GM23338 (cell line): ENCODE results near the gene ARHGEF10L. TPM values are rescaled to one million over a fixed set of nuclear protein-coding genes. Genes with fewer than 3 reads are reported as not detected.

Experiments used
- ATAC-seq: fragments of 200-7000 bp; cut with Tn5 transposase; 3 replicates; pipeline ENCODE4 v1.9.1; 2020
- DNase-seq: peaks from one replicate; pipeline ENCODE4 v3.0.0-alpha.2; 2015; ENCODE audit warnings: low spot score
- H2AFZ ChIP-seq: fragments of 200-600 bp; sonication (generic); 2 replicates; pipeline ENCODE4 v1.8.0; 2016; ENCODE audit warnings: antibody characterized with exemption, mild to moderate bottlenecking, moderate library complexity
- H3F3A ChIP-seq: fragments of 200-600 bp; sonication (generic); replicated peaks from 2 replicates; pipeline ENCODE4 v1.8.0; 2017; ENCODE audit warnings: antibody characterized with exemption, mixed run types, low read depth
- H3K27ac ChIP-seq: fragments of 200-600 bp; sonication (generic); 2 replicates; pipeline ENCODE4 v1.6.1; 2016; ENCODE audit warnings: low read depth
- H3K27me3 ChIP-seq: fragments of 200-600 bp; sonication (generic); 2 replicates; pipeline ENCODE4 v1.8.0; 2016; ENCODE audit warnings: mild to moderate bottlenecking, mixed run types, moderate library complexity; ENCODE audit not compliant: insufficient read depth
- H3K36me3 ChIP-seq: fragments of 200-600 bp; sonication (generic); 2 replicates; pipeline ENCODE4 v1.8.0; 2016; ENCODE audit warnings: mild to moderate bottlenecking; ENCODE audit not compliant: insufficient read depth
- H3K4me1 ChIP-seq: fragments of 200-600 bp; sonication (generic); 2 replicates; pipeline ENCODE4 v1.8.0; 2016; ENCODE audit warnings: mild to moderate bottlenecking, moderate library complexity; ENCODE audit not compliant: insufficient read depth
- H3K4me2 ChIP-seq: fragments of 200-600 bp; sonication (generic); 2 replicates; pipeline ENCODE4 v1.7.1; 2017; ENCODE audit warnings: mixed run types
- H3K4me3 ChIP-seq: fragments of 200-600 bp; sonication (generic); 2 replicates; pipeline ENCODE4 v1.6.1; 2016; ENCODE audit warnings: mixed run types
- H3K79me2 ChIP-seq: fragments of 200-600 bp; sonication (generic); replicated peaks from 2 replicates; pipeline ENCODE4 v1.8.0; 2017; ENCODE audit warnings: mild to moderate bottlenecking; ENCODE audit not compliant: insufficient read depth
- H3K9me2 ChIP-seq: fragments of 200-600 bp; sonication (generic); 2 replicates; pipeline ENCODE4 v1.8.0; 2017; ENCODE audit not compliant: insufficient read depth
- H4K20me1 ChIP-seq: fragments of 200-600 bp; sonication (generic); replicated peaks from 2 replicates; pipeline ENCODE4 v1.8.0; 2017; ENCODE audit warnings: mild to moderate bottlenecking; ENCODE audit not compliant: insufficient read depth
- H3K27ac Mint-ChIP-seq: 2 replicates; pipeline ENCODE4 v1.8.0; 2020; ENCODE audit warnings: inconsistent platforms, mild to moderate bottlenecking, moderate library complexity, mixed read lengths
- H3K27me3 Mint-ChIP-seq: 3 replicates; pipeline ENCODE4 v1.8.0; 2022; ENCODE audit warnings: low read depth, mild to moderate bottlenecking, moderate library complexity, mixed read lengths, inconsistent platforms; ENCODE audit not compliant: insufficient read depth, poor library complexity
- H3K36me3 Mint-ChIP-seq: 3 replicates; pipeline ENCODE4 v1.8.0; 2021; ENCODE audit warnings: low read depth, mild to moderate bottlenecking, inconsistent platforms, moderate library complexity, mixed read lengths
- H3K4me1 Mint-ChIP-seq: 3 replicates; pipeline ENCODE4 v1.8.0; 2020; ENCODE audit warnings: mild to moderate bottlenecking, inconsistent platforms, mixed read lengths
- H3K4me3 Mint-ChIP-seq: 3 replicates; pipeline ENCODE4 v1.8.0; 2021; ENCODE audit warnings: moderate library complexity, mild to moderate bottlenecking, inconsistent platforms, mixed read lengths
- H3K9me3 Mint-ChIP-seq: 3 replicates; pipeline ENCODE4 v1.8.0; 2020; ENCODE audit warnings: moderate library complexity, mild to moderate bottlenecking, inconsistent platforms, mixed read lengths
- CREB1 ChIP-seq: fragments of 250-450 bp; sonication (Bioruptor Pico); IDR thresholded peaks from 2 replicates; pipeline ENCODE4 v1.5.0; 2020; ENCODE audit warnings: low read depth, mild to moderate bottlenecking, moderate library complexity
- CTCF ChIP-seq, 2 experiments: fragments of 200-600 bp in 1 of 2; sonication (generic) in 1 of 2; conservative IDR thresholded peaks; 2 replicates each; pipeline versions ENCODE4 v1.5.1 to v1.6.1; 2016 to 2017; ENCODE audit warnings: antibody characterized with exemption in 2 of 2, low read depth in 2 of 2, mild to moderate bottlenecking in 2 of 2, moderate library complexity in 1 of 2
- ETS1 ChIP-seq: IDR thresholded peaks from 2 replicates; pipeline ENCODE4 v1.6.1; 2016; ENCODE audit warnings: antibody characterized with exemption
- EZH2 ChIP-seq: fragments of 200-600 bp; sonication (generic); IDR thresholded peaks from one replicate; pipeline ENCODE4 v1.8.0; 2017; ENCODE audit warnings: antibody characterized with exemption, mild to moderate bottlenecking, low read depth; ENCODE audit not compliant: unreplicated experiment
- EZH2phosphoT487 ChIP-seq: fragments of 200-600 bp; sonication (generic); IDR thresholded peaks from one replicate; pipeline ENCODE4 v1.8.1; 2018; ENCODE audit warnings: antibody characterized with exemption; ENCODE audit not compliant: unreplicated experiment
- JUNB ChIP-seq: IDR thresholded peaks from one replicate; pipeline ENCODE4 v1.6.1; 2016; ENCODE audit warnings: antibody characterized with exemption; ENCODE audit not compliant: unreplicated experiment
- NANOG ChIP-seq: IDR thresholded peaks from 2 replicates; pipeline ENCODE4 v1.6.1; 2016; ENCODE audit warnings: antibody characterized with exemption, borderline replicate concordance
- POLR2AphosphoS5 ChIP-seq: IDR thresholded peaks from 2 replicates; pipeline ENCODE4 v1.6.1; 2016; ENCODE audit warnings: antibody characterized with exemption, low read depth
- REST ChIP-seq: IDR thresholded peaks from one replicate; pipeline ENCODE4 v1.6.1; 2018; ENCODE audit warnings: antibody characterized with exemption; ENCODE audit not compliant: unreplicated experiment
- STAT1 ChIP-seq: IDR thresholded peaks from one replicate; pipeline ENCODE4 v1.6.1; 2016; ENCODE audit warnings: antibody characterized with exemption; ENCODE audit not compliant: unreplicated experiment
- ZNF114 ChIP-seq: fragments of 250-450 bp; sonication (Bioruptor Pico); IDR thresholded peaks from 2 replicates; pipeline ENCODE4 v1.5.0; 2020; ENCODE audit warnings: mild to moderate bottlenecking, moderate library complexity
- ZNF331 ChIP-seq: fragments of 250-450 bp; sonication (Bioruptor Pico); IDR thresholded peaks from 2 replicates; pipeline ENCODE4 v1.5.0; 2020; ENCODE audit warnings: low read depth, mild to moderate bottlenecking, moderate library complexity
- ZNF462 ChIP-seq: fragments of 250-450 bp; sonication (Bioruptor Pico); IDR thresholded peaks from 2 replicates; pipeline ENCODE4 v1.5.0; 2020; ENCODE audit warnings: mild to moderate bottlenecking, moderate library complexity
- polyA plus RNA-seq: library from polyadenylated mRNA; unstranded; fragments of >200 nt; fragmentation: Nextera tagmentation; extraction: Ambion mirVana; gene quantifications from 2 replicates; pipeline ENCODE4 v1.2.1, GENCODE V29; 2016
- total RNA-seq: library from RNA; depleted of rRNA; stranded (reverse); fragments of >200 nt; shearing (Covaris generic); gene quantifications from 2 replicates; pipeline ENCODE4 v1.2.3, GENCODE V29; 2014

Gene ARHGEF10L
- total and polyA plus RNA-seq, 2 experiments from 2014 or later = 12.1 to 46.8 TPM

- no peak overlapping the region for H3K4me3 ChIP-seq
- H3K27ac ChIP-seq = no peak overlapping the region
- no peaks in the 10 kb centered on the region for H3K9me2 ChIP-seq
- DNase-seq (no peak), ATAC-seq (no peak)
- TF ChIP-seq CREB1 (CRISPR knock-in tag) (no peak), CTCF (conservative IDR thresholded peaks at IDR 0.05; ENCODE audit: low read depth in 2 of 2) (no peak), POLR2AphosphoS5 (no peak), EZH2 (no peak), EZH2phosphoT487 (no peak), REST (no peak), ZNF462 (CRISPR knock-in tag) (no peak), NANOG (no peak), JUNB (no peak), ZNF331 (no peak), STAT1 (no peak), ETS1 (no peak), ZNF114 (CRISPR knock-in tag) (no peak)
- no peaks in the 10 kb centered on the region for H3K4me1 ChIP-seq
- no peak overlapping the region for H3K4me3 Mint-ChIP-seq
- no peaks in the 10 kb centered on the region for H3F3A ChIP-seq
- H3K27ac Mint-ChIP-seq = no peak overlapping the region
- peaks cover 14% of the 10 kb centered on the region for H3K27me3 Mint-ChIP-seq
- no peaks in the 10 kb centered on the region for H3K9me3 Mint-ChIP-seq
- no peaks in the 10 kb centered on the region for H4K20me1 ChIP-seq
- peaks cover 9% of the 10 kb centered on the region for H3K36me3 ChIP-seq
- H3K4me1 Mint-ChIP-seq = peaks cover 4% of the 10 kb centered on the region; the same call in 2 of the 3 replicates
- no peak overlapping the region for H2AFZ ChIP-seq
- H3K4me2 ChIP-seq = no peak overlapping the region
- peaks cover 34% of the 10 kb centered on the region for H3K36me3 Mint-ChIP-seq
- no peaks in the 10 kb centered on the region for H3K27me3 ChIP-seq
- no peaks in the 10 kb centered on the region for H3K79me2 ChIP-seq
Observed at GRCh38 chr1:17642169-17642568, 102.7 kb downstream of the ARHGEF10L start.
